ENCODE measurements around the gene CAMTA1.
A peak's percentile ranks its signal among the peaks of the same experiment; 100 is the strongest.

The CAMTA1 gene

DNA sequence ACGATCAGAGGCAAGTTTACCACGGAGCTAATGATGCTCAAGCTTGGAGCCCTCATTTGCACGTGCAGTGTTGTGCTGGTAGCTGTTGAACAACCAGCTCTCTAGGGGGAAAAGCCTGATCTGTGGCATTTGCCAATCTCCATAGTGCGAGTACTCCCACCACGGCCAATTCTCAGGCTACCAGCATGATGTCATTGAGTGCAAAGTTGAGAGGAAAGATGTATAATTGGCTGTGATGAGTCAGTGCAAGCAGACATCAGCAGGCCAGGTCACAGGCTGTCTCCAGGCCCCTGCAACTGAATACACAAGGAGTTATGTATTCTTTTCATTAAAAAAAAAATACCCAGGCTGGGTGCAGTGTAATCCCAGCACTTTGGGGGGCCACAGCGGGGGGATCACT is 752.8 kb downstream of the CAMTA1 start:
- ATAC-seq (ENCODE audit: insufficient read depth, low read depth), result no peak
- H3K9me3 ChIP-seq (ENCODE audit: insufficient read depth, low read length, severe bottlenecking), result no peaks in the 10 kb centered on the region
- no peak for DNase-seq
- H4K20me1 ChIP-seq (ENCODE audit: insufficient read depth, low read length), result peaks cover 8% of the 10 kb centered on the region; the same call in 1 of the 2 replicates
- H3K4me3 ChIP-seq (ENCODE audit: low read depth in 1 of 2, low read length in 2 of 2), result no peak overlapping the region
- no peak overlapping the region for H3K27ac ChIP-seq (ENCODE audit: low read length)
- H3K4me2 ChIP-seq (ENCODE audit: insufficient read depth, low read length), result no peak overlapping the region
- TF ChIP-seq, protein P1, sequence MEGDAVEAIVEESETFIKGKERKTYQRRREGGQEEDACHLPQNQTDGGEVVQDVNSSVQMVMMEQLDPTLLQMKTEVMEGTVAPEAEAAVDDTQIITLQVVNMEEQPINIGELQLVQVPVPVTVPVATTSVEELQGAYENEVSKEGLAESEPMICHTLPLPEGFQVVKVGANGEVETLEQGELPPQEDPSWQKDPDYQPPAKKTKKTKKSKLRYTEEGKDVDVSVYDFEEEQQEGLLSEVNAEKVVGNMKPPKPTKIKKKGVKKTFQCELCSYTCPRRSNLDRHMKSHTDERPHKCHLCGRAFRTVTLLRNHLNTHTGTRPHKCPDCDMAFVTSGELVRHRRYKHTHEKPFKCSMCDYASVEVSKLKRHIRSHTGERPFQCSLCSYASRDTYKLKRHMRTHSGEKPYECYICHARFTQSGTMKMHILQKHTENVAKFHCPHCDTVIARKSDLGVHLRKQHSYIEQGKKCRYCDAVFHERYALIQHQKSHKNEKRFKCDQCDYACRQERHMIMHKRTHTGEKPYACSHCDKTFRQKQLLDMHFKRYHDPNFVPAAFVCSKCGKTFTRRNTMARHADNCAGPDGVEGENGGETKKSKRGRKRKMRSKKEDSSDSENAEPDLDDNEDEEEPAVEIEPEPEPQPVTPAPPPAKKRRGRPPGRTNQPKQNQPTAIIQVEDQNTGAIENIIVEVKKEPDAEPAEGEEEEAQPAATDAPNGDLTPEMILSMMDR (IDR thresholded peaks at IDR 0.05; ENCODE audit: borderline replicate concordance, extremely low read depth, low read length, poor library complexity, severe bottlenecking), result no peak
- no peak for TF ChIP-seq EZH2 (IDR thresholded peaks at IDR 0.05; ENCODE audit: borderline replicate concordance, low read depth, low read length, severe bottlenecking)
- no peak overlapping the region for H3K9ac ChIP-seq (ENCODE audit: low read depth, low read length)
- no peaks in the 10 kb centered on the region for H3K79me2 ChIP-seq (ENCODE audit: insufficient read depth, low read length)
- no peak overlapping the region for H2AFZ ChIP-seq (ENCODE audit: low read depth, low read length)
- H3K36me3 ChIP-seq (ENCODE audit: insufficient read depth, low read length), result no peaks in the 10 kb centered on the region
- peaks cover 7% of the 10 kb centered on the region for H3K27me3 ChIP-seq (ENCODE audit: insufficient read depth, low read length, poor library complexity)
- no peaks in the 10 kb centered on the region for H3K4me1 ChIP-seq (ENCODE audit: insufficient read depth, low read length)

GRCh38 chr1:7538849-7539768 is 753.9 kb downstream of the CAMTA1 start:
- H4K20me1 ChIP-seq (ENCODE audit: insufficient read depth, low read length), result peaks cover 8% of the 10 kb centered on the region; the same call in 1 of the 2 replicates
- H3K79me2 ChIP-seq (ENCODE audit: insufficient read depth, low read length), result no peaks in the 10 kb centered on the region
- H3K4me1 ChIP-seq (ENCODE audit: insufficient read depth, low read length), result no peaks in the 10 kb centered on the region
- TF ChIP-seq, protein P1 (IDR thresholded peaks at IDR 0.05; ENCODE audit: borderline replicate concordance, extremely low read depth, low read length, poor library complexity, severe bottlenecking), result peak; percentile 43
- TF ChIP-seq EZH2 (IDR thresholded peaks at IDR 0.05; ENCODE audit: borderline replicate concordance, low read depth, low read length, severe bottlenecking), result no peak
- peaks cover 7% of the 10 kb centered on the region for H3K27me3 ChIP-seq (ENCODE audit: insufficient read depth, low read length, poor library complexity)
- H3K4me3 ChIP-seq (ENCODE audit: low read depth in 1 of 2, low read length in 2 of 2), result no peak overlapping the region
- H3K4me2 ChIP-seq (ENCODE audit: insufficient read depth, low read length), result no peak overlapping the region
- H2AFZ ChIP-seq (ENCODE audit: low read depth, low read length), result no peak overlapping the region
- no peaks in the 10 kb centered on the region for H3K36me3 ChIP-seq (ENCODE audit: insufficient read depth, low read length)
- no peaks in the 10 kb centered on the region for H3K9me3 ChIP-seq (ENCODE audit: insufficient read depth, low read length, severe bottlenecking)
- no peak overlapping the region for H3K9ac ChIP-seq (ENCODE audit: low read depth, low read length)
- H3K27ac ChIP-seq (ENCODE audit: low read length), result no peak overlapping the region
- DNase-seq, result no peak
- ATAC-seq (ENCODE audit: insufficient read depth, low read depth), result no peak

GRCh38 chr1:7539769-7540175 is 754.5 kb downstream of the CAMTA1 start:
- no peaks in the 10 kb centered on the region for H3K79me2 ChIP-seq (ENCODE audit: insufficient read depth, low read length)
- DNase-seq, result peak; percentile 16
- peaks cover 7% of the 10 kb centered on the region for H3K27me3 ChIP-seq (ENCODE audit: insufficient read depth, low read length, poor library complexity)

More at GRCh38 chr1:7539769-7540175, 754.5 kb downstream of the CAMTA1 start:
- Histone ChIP-seq H3K4me1 (ENCODE audit: insufficient read depth, low read length) (no peaks in the 10 kb centered on the region), H3K27ac (ENCODE audit: low read length) (no peak overlapping the region), H3K36me3 (ENCODE audit: insufficient read depth, low read length) (no peaks in the 10 kb centered on the region), H2AFZ (ENCODE audit: low read depth, low read length) (no peak overlapping the region), H3K4me2 (ENCODE audit: insufficient read depth, low read length) (no peak overlapping the region), H3K4me3 (ENCODE audit: low read depth in 1 of 2, low read length in 2 of 2) (no peak overlapping the region), H3K9ac (ENCODE audit: low read depth, low read length) (no peak overlapping the region), H4K20me1 (ENCODE audit: insufficient read depth, low read length) (peaks cover 8% of the 10 kb centered on the region; the same call in 1 of the 2 replicates), H3K9me3 (ENCODE audit: insufficient read depth, low read length, severe bottlenecking) (no peaks in the 10 kb centered on the region)
- TF ChIP-seq EZH2 (IDR thresholded peaks at IDR 0.05; ENCODE audit: borderline replicate concordance, low read depth, low read length, severe bottlenecking), result no peak
- TF ChIP-seq, protein P1 (IDR thresholded peaks at IDR 0.05; ENCODE audit: borderline replicate concordance, extremely low read depth, low read length, poor library complexity, severe bottlenecking), result peak; percentile 48
- no peak for ATAC-seq (ENCODE audit: insufficient read depth, low read depth)

Data from DND-41 (cell line).